ENCODE measurements around the gene SPC24. TPM values are rescaled to one million over a fixed set of nuclear protein-coding genes. Genes with fewer than 3 reads are reported as not detected.
"Not testable (repeated sequence)": the region's sequence is repeated elsewhere in the genome, so short reads cannot be mapped to it uniquely, and the experiment has no call there.

The SPC24 gene
- total and polyA plus RNA-seq, 9 donors: 10.8 to 18.7 (median 15.1) TPM

DNA sequence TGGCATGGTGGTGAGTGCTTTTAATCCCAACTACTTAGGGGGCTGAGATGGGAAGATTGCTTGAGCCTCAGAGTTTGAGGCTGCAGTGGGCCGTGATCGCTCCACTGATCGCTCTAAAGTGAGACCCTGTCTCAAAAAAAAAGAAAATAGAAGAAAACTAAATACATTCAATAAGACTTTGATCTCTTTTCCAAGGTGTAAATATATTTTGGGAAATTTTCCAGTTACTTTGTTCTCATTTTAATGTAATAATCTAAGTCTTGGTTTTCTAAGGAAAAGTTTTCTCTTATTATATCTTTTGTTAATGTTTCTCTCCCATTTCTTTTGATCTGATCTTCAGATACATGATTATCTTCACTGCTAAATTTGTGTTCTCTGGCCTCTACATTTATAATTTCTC is 56.7 kb downstream of the SPC24 start:
- no peak for DNase-seq
- Histone ChIP-seq H3K4me3 (ENCODE audit: low read length) (no peak overlapping the region), H3K36me3 (ENCODE audit: control insufficient read depth, insufficient read depth, low read length) (peaks cover 47% of the 10 kb centered on the region), H3K9me3 (replicated peaks; ENCODE audit: control insufficient read depth, low read depth, low read length) (peaks cover 5% of the 10 kb centered on the region), H3K4me1 (ENCODE audit: control insufficient read depth, insufficient read depth, low read length) (peaks cover 31% of the 10 kb centered on the region), H3K27ac (ENCODE audit: low read length) (no peak overlapping the region), H3K27me3 (ENCODE audit: control insufficient read depth, insufficient read depth, low read length) (no peaks in the 10 kb centered on the region)
- no CpG with 5 or more reads among the region's 3 CpGs for WGBS (ENCODE audit: insufficient coverage)

DNA sequence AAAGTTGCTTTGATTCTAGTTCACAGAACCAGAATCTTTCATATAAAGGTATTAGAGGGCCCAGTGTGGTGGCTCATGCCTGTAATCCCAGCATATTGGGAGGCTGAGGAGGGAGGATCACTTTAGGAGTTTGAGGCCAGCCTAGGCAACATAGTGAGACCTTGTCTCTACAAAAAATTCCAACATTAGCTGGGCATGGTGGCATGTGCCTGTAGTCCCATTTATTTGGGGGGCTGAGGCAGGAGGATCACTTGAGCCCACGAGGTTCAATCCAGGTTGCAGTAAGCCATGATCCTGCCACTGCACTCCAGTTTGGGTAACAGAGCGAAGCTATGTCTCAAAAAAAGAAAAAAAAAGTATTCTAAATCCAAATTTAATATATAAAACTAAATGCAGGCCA is 57.3 kb downstream of the SPC24 start:
- peaks cover 5% of the 10 kb centered on the region for H3K9me3 ChIP-seq (replicated peaks; ENCODE audit: control insufficient read depth, low read depth, low read length)
- peaks cover 49% of the 10 kb centered on the region for H3K36me3 ChIP-seq (ENCODE audit: control insufficient read depth, insufficient read depth, low read length)
- DNase-seq: no peak
- no peak overlapping the region for H3K27ac ChIP-seq (ENCODE audit: low read length)
- H3K4me3 ChIP-seq (ENCODE audit: low read length): no peak overlapping the region
- no CpG with 5 or more reads among the region's 2 CpGs for WGBS (ENCODE audit: insufficient coverage)
- H3K27me3 ChIP-seq (ENCODE audit: control insufficient read depth, insufficient read depth, low read length): no peaks in the 10 kb centered on the region
- H3K4me1 ChIP-seq (ENCODE audit: control insufficient read depth, insufficient read depth, low read length): peaks cover 34% of the 10 kb centered on the region

DNA sequence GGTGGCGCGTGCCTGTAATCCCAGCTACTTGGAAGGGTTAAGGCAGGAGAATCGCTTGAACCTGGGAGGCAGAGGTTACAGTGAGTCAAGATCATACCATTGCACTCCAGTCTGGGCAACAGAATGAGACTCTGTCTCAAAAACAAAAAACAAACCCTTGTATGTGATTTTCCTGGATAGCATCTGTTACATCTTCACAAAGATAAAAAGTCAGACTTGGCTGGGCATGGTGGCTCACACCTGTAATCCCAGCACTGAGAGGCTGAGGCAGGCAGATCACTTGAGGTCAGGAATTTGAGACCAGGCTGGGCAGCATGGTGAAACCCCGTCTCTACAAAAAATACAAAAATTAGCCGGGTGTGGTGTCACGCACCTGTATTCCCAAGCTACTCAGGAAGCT is 58.2 kb downstream of the SPC24 start:
- H3K4me1 ChIP-seq (ENCODE audit: control insufficient read depth, insufficient read depth, low read length): peaks cover 37% of the 10 kb centered on the region
- peaks cover 39% of the 10 kb centered on the region for H3K36me3 ChIP-seq (ENCODE audit: control insufficient read depth, insufficient read depth, low read length)
- peak overlapping the region; percentile 89 for H3K27ac ChIP-seq (ENCODE audit: low read length)
- H3K4me3 ChIP-seq (ENCODE audit: low read length); H3K9me3 ChIP-seq (replicated peaks; ENCODE audit: control insufficient read depth, low read depth, low read length); DNase-seq; H3K27me3 ChIP-seq (ENCODE audit: control insufficient read depth, insufficient read depth, low read length): not testable (repeated sequence)
- WGBS (ENCODE audit: insufficient coverage): 80% methylated on average over 1 of the region's 6 CpGs

DNA sequence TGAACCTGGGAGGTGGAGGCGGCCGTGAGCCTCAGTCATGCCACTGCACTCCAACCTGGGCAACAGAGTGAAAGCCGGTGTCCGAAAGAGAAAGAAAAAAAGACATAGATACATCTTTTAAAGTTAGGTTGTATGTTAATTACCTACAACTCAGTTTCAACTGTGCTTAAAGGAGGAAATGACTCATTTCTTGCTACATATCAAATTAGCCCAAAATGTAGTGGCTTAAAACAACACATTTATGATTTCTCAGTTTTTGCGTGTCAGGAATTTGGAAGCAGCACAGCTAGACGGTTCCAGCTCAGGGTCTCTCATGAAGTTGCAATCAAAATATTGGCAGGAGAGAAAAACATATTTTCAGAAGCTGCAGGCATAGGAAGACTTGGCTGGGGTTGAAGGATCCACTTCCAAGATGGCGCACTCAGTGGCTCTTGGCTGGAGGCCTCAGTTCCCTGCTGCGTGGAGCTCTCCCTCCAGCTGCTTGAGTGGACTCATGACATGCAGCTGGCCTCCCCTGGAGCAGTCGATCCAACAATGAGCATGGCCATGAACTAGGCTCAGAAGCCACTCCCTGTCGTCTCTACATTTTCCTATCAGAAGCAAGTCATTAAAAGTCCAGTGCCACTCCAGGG is 59.3 kb downstream of the SPC24 start:
- H3K9me3 ChIP-seq (replicated peaks; ENCODE audit: control insufficient read depth, low read depth, low read length): peaks cover 5% of the 10 kb centered on the region
- peaks cover 35% of the 10 kb centered on the region for H3K36me3 ChIP-seq (ENCODE audit: control insufficient read depth, insufficient read depth, low read length)
- DNase-seq: peak; percentile 97
- no peak overlapping the region for H3K4me3 ChIP-seq (ENCODE audit: low read length)
- peak overlapping the region; percentile 89 for H3K27ac ChIP-seq (ENCODE audit: low read length)
- no peaks in the 10 kb centered on the region for H3K27me3 ChIP-seq (ENCODE audit: control insufficient read depth, insufficient read depth, low read length)
- WGBS (ENCODE audit: insufficient coverage): 26% methylated on average over 4 of the region's 10 CpGs
- H3K4me1 ChIP-seq (ENCODE audit: control insufficient read depth, insufficient read depth, low read length): peaks cover 48% of the 10 kb centered on the region

Other genes starting within 250 kb of the SPC24 start
- 37.4 TPM for gene YIPF2, start 227.1 kb downstream of the SPC24 start, total RNA-seq
- gene YIPF2, start 227.1 kb downstream of the SPC24 start, polyA plus RNA-seq (ENCODE audit: insufficient read depth in 1 of 8, insufficient read length in 8 of 8, low replicate concordance in 1 of 8): 10 to 100 TPM; 23.2 to 36.9 (median 31.1) TPM
- gene TIMM29, start 227.0 kb downstream of the SPC24 start, total RNA-seq: 19.5 TPM
- gene TIMM29, start 227.0 kb downstream of the SPC24 start, polyA plus RNA-seq (ENCODE audit: insufficient read depth in 1 of 8, insufficient read length in 8 of 8, low replicate concordance in 1 of 8): 10 to 100 TPM; 16.9 to 20.3 (median 18.9) TPM
- 60.2 TPM for gene SMARCA4, start 194.8 kb downstream of the SPC24 start, total RNA-seq
- 100 to 1,000 TPM in 6 of 8 donors, 10 to 100 TPM in 2; 91.3 to 121 (median 104) TPM for gene SMARCA4, start 194.8 kb downstream of the SPC24 start, polyA plus RNA-seq (ENCODE audit: insufficient read depth in 1 of 8, insufficient read length in 8 of 8, low replicate concordance in 1 of 8)
- gene LDLR, start 66.3 kb downstream of the SPC24 start, total RNA-seq: 13.9 TPM
- 10 to 100 TPM; 16.8 to 34.3 (median 23.9) TPM for gene LDLR, start 66.3 kb downstream of the SPC24 start, polyA plus RNA-seq (ENCODE audit: insufficient read depth in 1 of 8, insufficient read length in 8 of 8, low replicate concordance in 1 of 8)
- gene KANK2, start 41.8 kb upstream of the SPC24 start, total RNA-seq: 71.5 TPM
- gene KANK2, start 41.8 kb upstream of the SPC24 start, polyA plus RNA-seq (ENCODE audit: insufficient read depth in 1 of 8, insufficient read length in 8 of 8, low replicate concordance in 1 of 8): 100 to 1,000 TPM in 7 of 8 donors, 10 to 100 TPM in 1; 88.4 to 150 (median 117) TPM
- 0.44 TPM for gene ANGPTL8, start 83.8 kb upstream of the SPC24 start, total RNA-seq
- under 1 TPM in 6 of 8 donors, not detected in 2; 0.18 to 0.53 (median 0.45) TPM for gene ANGPTL8, start 83.8 kb upstream of the SPC24 start, polyA plus RNA-seq (ENCODE audit: insufficient read depth in 1 of 8, insufficient read length in 8 of 8, low replicate concordance in 1 of 8)
- 23.7 TPM for gene DOCK6, start 106.7 kb upstream of the SPC24 start, total RNA-seq
- 10 to 100 TPM; 25.4 to 53.7 (median 41.9) TPM for gene DOCK6, start 106.7 kb upstream of the SPC24 start, polyA plus RNA-seq (ENCODE audit: insufficient read depth in 1 of 8, insufficient read length in 8 of 8, low replicate concordance in 1 of 8)
- gene TSPAN16, start 140.4 kb upstream of the SPC24 start, total RNA-seq: not detected
- gene TSPAN16, start 140.4 kb upstream of the SPC24 start, polyA plus RNA-seq (ENCODE audit: insufficient read depth in 1 of 8, insufficient read length in 8 of 8, low replicate concordance in 1 of 8): not detected
- gene RAB3D, start 183.9 kb upstream of the SPC24 start, total RNA-seq: 4.3 TPM
- gene RAB3D, start 183.9 kb upstream of the SPC24 start, polyA plus RNA-seq (ENCODE audit: insufficient read depth in 1 of 8, insufficient read length in 8 of 8, low replicate concordance in 1 of 8): 10 to 100 TPM in 1 of 8 donors, 1 to 10 TPM in 7; 4.1 to 10.7 (median 6.6) TPM
- gene TMEM205, start 190.5 kb upstream of the SPC24 start, total RNA-seq: 48.2 TPM
- 10 to 100 TPM; 40.1 to 53.6 (median 45.5) TPM for gene TMEM205, start 190.5 kb upstream of the SPC24 start, polyA plus RNA-seq (ENCODE audit: insufficient read depth in 1 of 8, insufficient read length in 8 of 8, low replicate concordance in 1 of 8)
- gene CCDC159, start 190.7 kb upstream of the SPC24 start, total RNA-seq: 5.2 TPM
- 10 to 100 TPM in 2 of 8 donors, 1 to 10 TPM in 6; 5.1 to 13.7 (median 8.3) TPM for gene CCDC159, start 190.7 kb upstream of the SPC24 start, polyA plus RNA-seq (ENCODE audit: insufficient read depth in 1 of 8, insufficient read length in 8 of 8, low replicate concordance in 1 of 8)
- 4.8 TPM for gene PLPPR2, start 199.7 kb upstream of the SPC24 start, total RNA-seq
- 10 to 100 TPM; 11.0 to 16.7 (median 13.1) TPM for gene PLPPR2, start 199.7 kb upstream of the SPC24 start, polyA plus RNA-seq (ENCODE audit: insufficient read depth in 1 of 8, insufficient read length in 8 of 8, low replicate concordance in 1 of 8)
- gene SWSAP1, start 218.9 kb upstream of the SPC24 start, total RNA-seq: 1.3 TPM
- gene SWSAP1, start 218.9 kb upstream of the SPC24 start, polyA plus RNA-seq (ENCODE audit: insufficient read depth in 1 of 8, insufficient read length in 8 of 8, low replicate concordance in 1 of 8): 1 to 10 TPM; 1.4 to 1.9 (median 1.7) TPM
- gene EPOR, start 228.5 kb upstream of the SPC24 start, total RNA-seq: 3.0 TPM
- gene EPOR, start 228.5 kb upstream of the SPC24 start, polyA plus RNA-seq (ENCODE audit: insufficient read depth in 1 of 8, insufficient read length in 8 of 8, low replicate concordance in 1 of 8): 1 to 10 TPM; 2.4 to 5.3 (median 3.7) TPM

All from muscle of leg (tissue), 11 donors.